C4-2B (cell line): Measurements from ENCODE around the gene FHIT.

Experiments used
- ZFX ChIP-seq: fragments of 450-650 bp; IDR thresholded peaks from 2 replicates; pipeline ENCODE4 v1.6.1; 2017
- TF ChIP-seq, protein P1 (sequence below): fragments of 450-650 bp; conservative IDR thresholded peaks from 2 replicates; pipeline ENCODE4 v1.5.1; 2017; ENCODE audit warnings: mild to moderate bottlenecking

DNA sequence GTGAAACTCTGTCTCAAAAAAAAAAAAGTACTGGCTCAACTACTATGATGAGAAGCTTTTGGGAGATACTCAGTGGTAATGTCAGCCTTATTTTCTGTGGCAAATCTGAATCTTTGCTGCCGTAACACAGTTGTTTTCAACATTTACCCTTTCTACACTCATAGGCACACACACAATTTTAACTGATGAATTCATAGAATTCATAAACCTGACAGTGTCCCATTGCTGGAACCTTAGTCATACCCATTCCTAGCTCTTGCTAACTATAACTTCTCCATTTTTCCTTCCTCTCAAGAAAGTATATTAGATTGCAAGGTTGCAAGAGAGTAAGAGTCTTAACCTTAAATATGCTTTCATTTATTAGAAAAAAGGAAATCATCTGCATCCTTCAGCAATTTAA is 496.6 kb downstream of the FHIT start:
- TF ChIP-seq, protein P1, sequence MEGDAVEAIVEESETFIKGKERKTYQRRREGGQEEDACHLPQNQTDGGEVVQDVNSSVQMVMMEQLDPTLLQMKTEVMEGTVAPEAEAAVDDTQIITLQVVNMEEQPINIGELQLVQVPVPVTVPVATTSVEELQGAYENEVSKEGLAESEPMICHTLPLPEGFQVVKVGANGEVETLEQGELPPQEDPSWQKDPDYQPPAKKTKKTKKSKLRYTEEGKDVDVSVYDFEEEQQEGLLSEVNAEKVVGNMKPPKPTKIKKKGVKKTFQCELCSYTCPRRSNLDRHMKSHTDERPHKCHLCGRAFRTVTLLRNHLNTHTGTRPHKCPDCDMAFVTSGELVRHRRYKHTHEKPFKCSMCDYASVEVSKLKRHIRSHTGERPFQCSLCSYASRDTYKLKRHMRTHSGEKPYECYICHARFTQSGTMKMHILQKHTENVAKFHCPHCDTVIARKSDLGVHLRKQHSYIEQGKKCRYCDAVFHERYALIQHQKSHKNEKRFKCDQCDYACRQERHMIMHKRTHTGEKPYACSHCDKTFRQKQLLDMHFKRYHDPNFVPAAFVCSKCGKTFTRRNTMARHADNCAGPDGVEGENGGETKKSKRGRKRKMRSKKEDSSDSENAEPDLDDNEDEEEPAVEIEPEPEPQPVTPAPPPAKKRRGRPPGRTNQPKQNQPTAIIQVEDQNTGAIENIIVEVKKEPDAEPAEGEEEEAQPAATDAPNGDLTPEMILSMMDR, result no peak
- TF ChIP-seq ZFX, result no peak
